Measurements from ENCODE around the gene LOXL3. TPM values are rescaled to one million over a fixed set of nuclear protein-coding genes. Genes with fewer than 3 reads are reported as not detected.

The LOXL3 gene
- total RNA-seq, 1 donor from 2014 or later, result 62.1 TPM

- no peak for DNase-seq (ENCODE audit: extremely low spot score, unreplicated experiment)
- Mint-ChIP-seq H3K27me3 (ENCODE audit: unreplicated experiment) (peaks cover under 1% of the 10 kb centered on the region), H3K9me3 (ENCODE audit: unreplicated experiment) (no peaks in the 10 kb centered on the region), H3K4me3 (ENCODE audit: unreplicated experiment) (peak overlapping the region; percentile 95), H3K27ac (ENCODE audit: unreplicated experiment) (no peak overlapping the region), H3K4me1 (ENCODE audit: unreplicated experiment) (peaks cover 28% of the 10 kb centered on the region), H3K36me3 (ENCODE audit: unreplicated experiment) (peaks cover 17% of the 10 kb centered on the region)
- no peak for TF ChIP-seq CTCF (IDR thresholded peaks at IDR 0.05)
These were observed 26.0 kb downstream of the LOXL3 start for GRCh38 chr2:74527741-74528140.

GRCh38 chr2:74526649-74527230 is 27.0 kb downstream of the LOXL3 start:
- no peaks in the 10 kb centered on the region for H3K9me3 Mint-ChIP-seq (ENCODE audit: unreplicated experiment)
- no peak for TF ChIP-seq CTCF (IDR thresholded peaks at IDR 0.05)
- H3K27ac Mint-ChIP-seq (ENCODE audit: unreplicated experiment), result no peak overlapping the region
- H3K27me3 Mint-ChIP-seq (ENCODE audit: unreplicated experiment), result peaks cover 10% of the 10 kb centered on the region
- peaks cover 17% of the 10 kb centered on the region for H3K36me3 Mint-ChIP-seq (ENCODE audit: unreplicated experiment)
- no peak for DNase-seq (ENCODE audit: extremely low spot score, unreplicated experiment)
- peaks cover 24% of the 10 kb centered on the region for H3K4me1 Mint-ChIP-seq (ENCODE audit: unreplicated experiment)
- H3K4me3 Mint-ChIP-seq (ENCODE audit: unreplicated experiment), result no peak overlapping the region

- no peak for TF ChIP-seq CTCF (IDR thresholded peaks at IDR 0.05)
- Mint-ChIP-seq H3K27ac (ENCODE audit: unreplicated experiment) (no peak within 1 kb of the TSS), H3K36me3 (ENCODE audit: unreplicated experiment) (peaks cover 17% of the 10 kb centered on the region), H3K4me1 (ENCODE audit: unreplicated experiment) (peaks cover 17% of the 10 kb centered on the region), H3K4me3 (ENCODE audit: unreplicated experiment) (no peak within 1 kb of the TSS), H3K9me3 (ENCODE audit: unreplicated experiment) (no peaks in the 10 kb centered on the region), H3K27me3 (ENCODE audit: unreplicated experiment) (peaks cover 14% of the 10 kb centered on the region)
- DNase-seq (ENCODE audit: extremely low spot score, unreplicated experiment), result no peak
These were observed 27.8 kb downstream of the LOXL3 start, which contains the start of gene DQX1 for GRCh38 chr2:74525717-74526648. TSS of gene DQX1 (minus strand) at chr2:74526231. CDS start at chr2:74525729, 502 bp downstream.

- H3K27me3 Mint-ChIP-seq (ENCODE audit: unreplicated experiment), result peaks cover 21% of the 10 kb centered on the region
- no peaks in the 10 kb centered on the region for H3K9me3 Mint-ChIP-seq (ENCODE audit: unreplicated experiment)
- no peak overlapping the region for H3K4me3 Mint-ChIP-seq (ENCODE audit: unreplicated experiment)
- no peak for DNase-seq (ENCODE audit: extremely low spot score, unreplicated experiment)
- TF ChIP-seq CTCF (IDR thresholded peaks at IDR 0.05), result no peak
- peaks cover 17% of the 10 kb centered on the region for H3K36me3 Mint-ChIP-seq (ENCODE audit: unreplicated experiment)
- no peak overlapping the region for H3K27ac Mint-ChIP-seq (ENCODE audit: unreplicated experiment)
- H3K4me1 Mint-ChIP-seq (ENCODE audit: unreplicated experiment), result peaks cover 12% of the 10 kb centered on the region
These were observed 28.6 kb downstream of the LOXL3 start for GRCh38 chr2:74524955-74525716.

Data from osteocyte (in vitro differentiated cells).